ENCODE data around the gene KIF21A.

KIF21A gene

GRCh38 chr12:39431002-39431796 is 11.7 kb downstream of the KIF21A start:
- DNase-seq = no peak

GRCh38 chr12:39429809-39430208 is 13.1 kb downstream of the KIF21A start:
- no peak for DNase-seq

- DNase-seq = no peak
Observed at GRCh38 chr12:39427360-39427808, 15.5 kb downstream of the KIF21A start.

- no peak for DNase-seq
Observed at GRCh38 chr12:39426636-39427240, 16.2 kb downstream of the KIF21A start.

- DNase-seq = no peak
Observed at GRCh38 chr12:39420043-39420442, 22.9 kb downstream of the KIF21A start.

GRCh38 chr12:39419471-39419870 is 23.4 kb downstream of the KIF21A start:
- DNase-seq = no peak

GRCh38 chr12:39417916-39418315 is 25.0 kb downstream of the KIF21A start:
- no peak for DNase-seq

- DNase-seq = no peak
Observed at GRCh38 chr12:39413836-39414771, 28.8 kb downstream of the KIF21A start.

GRCh38 chr12:39412210-39412609 is 30.7 kb downstream of the KIF21A start:
- no peak for DNase-seq

- no peak for DNase-seq
Observed at GRCh38 chr12:39406262-39406661, 36.7 kb downstream of the KIF21A start.

GRCh38 chr12:39405580-39405979 is 37.3 kb downstream of the KIF21A start:
- DNase-seq = no peak

- DNase-seq = no peak
Observed at GRCh38 chr12:39404000-39404399, 38.9 kb downstream of the KIF21A start.

- no peak for DNase-seq
Observed at GRCh38 chr12:39403376-39403775, 39.5 kb downstream of the KIF21A start.

GRCh38 chr12:39402922-39403321 is 40.0 kb downstream of the KIF21A start:
- no peak for DNase-seq

GRCh38 chr12:39401459-39401858 is 41.5 kb downstream of the KIF21A start:
- DNase-seq = no peak

GRCh38 chr12:39395866-39396265 is 47.1 kb downstream of the KIF21A start:
- DNase-seq = no peak

GRCh38 chr12:39393890-39394289 is 49.0 kb downstream of the KIF21A start:
- no peak for DNase-seq

- DNase-seq = no peak
Observed at GRCh38 chr12:39393179-39393578, 49.7 kb downstream of the KIF21A start.

GRCh38 chr12:39392154-39392925 is 50.6 kb downstream of the KIF21A start:
- no peak for DNase-seq

- no peak for DNase-seq
Observed at GRCh38 chr12:39390752-39391151, 52.2 kb downstream of the KIF21A start.

- DNase-seq = no peak
Observed at GRCh38 chr12:39389399-39390150, 53.3 kb downstream of the KIF21A start.

GRCh38 chr12:39386335-39386734 is 56.6 kb downstream of the KIF21A start:
- no peak for DNase-seq
